Smooth muscle cell (in vitro differentiated cells): ENCODE data around the gene EPHA6. TPM values are rescaled to one million over a fixed set of nuclear protein-coding genes. Genes with fewer than 3 reads are reported as not detected.
A peak's percentile ranks its signal among the peaks of the same experiment; 100 is the strongest.
"Not testable (repeated sequence)": the region's sequence is repeated elsewhere in the genome, so short reads cannot be mapped to it uniquely, and the experiment has no call there.

ENCODE experiments used
- DNase-seq: peaks from one replicate; lab custom pipeline; 2025; ENCODE audit not compliant: unreplicated experiment; lab: John Stamatoyannopoulos, UW
- H2AFZ ChIP-seq: fragments of 200-600 bp; sonication (generic); 2 replicates; pipeline ENCODE4 v1.6.0; 2016; ENCODE audit warnings: antibody characterized with exemption, low read depth, mild to moderate bottlenecking
- H3F3A ChIP-seq: fragments of 200-600 bp; sonication (generic); 2 replicates; pipeline ENCODE4 v1.6.0; 2017; ENCODE audit warnings: antibody characterized with exemption, low read depth
- H3K27ac ChIP-seq: fragments of 200-600 bp; sonication (generic); 2 replicates; pipeline ENCODE4 v1.5.1; 2016; ENCODE audit warnings: low read depth, mild to moderate bottlenecking
- H3K27me3 ChIP-seq: fragments of 200-600 bp; sonication (generic); 2 replicates; pipeline ENCODE4 v1.6.1; 2016; ENCODE audit warnings: low read depth, mild to moderate bottlenecking
- H3K36me3 ChIP-seq: fragments of 200-600 bp; sonication (generic); 2 replicates; pipeline ENCODE4 v1.5.1; 2016; ENCODE audit warnings: low read depth
- H3K4me1 ChIP-seq: fragments of 200-600 bp; sonication (generic); 2 replicates; pipeline ENCODE4 v1.5.1; 2016; ENCODE audit warnings: low read depth
- H3K4me2 ChIP-seq: fragments of 200-600 bp; sonication (generic); 2 replicates; pipeline ENCODE4 v1.6.0; 2016; ENCODE audit warnings: mild to moderate bottlenecking
- H3K4me3 ChIP-seq: fragments of 200-600 bp; sonication (generic); 2 replicates; pipeline ENCODE4 v1.5.1; 2016; ENCODE audit warnings: mild to moderate bottlenecking
- H3K79me2 ChIP-seq: fragments of 200-600 bp; sonication (generic); 2 replicates; pipeline ENCODE4 v1.6.0; 2016; ENCODE audit warnings: low read depth, mild to moderate bottlenecking
- H3K9ac ChIP-seq: fragments of 200-600 bp; sonication (generic); 2 replicates; pipeline ENCODE4 v1.6.0; 2016; ENCODE audit warnings: low read depth
- H3K9me3 ChIP-seq: fragments of 200-600 bp; sonication (generic); replicated peaks from 2 replicates; pipeline ENCODE4 v1.5.1; 2016; ENCODE audit warnings: low read depth
- H4K20me1 ChIP-seq: fragments of 200-600 bp; sonication (generic); 2 replicates; pipeline ENCODE4 v1.6.0; 2016; ENCODE audit warnings: low read depth
- WGBS: methylation state at CpG from one replicate; pipeline ENCODE4 v1.1.7; 2016; ENCODE audit warnings: low lambda C conversion rate; 5-methylcytosine and 5-hydroxymethylcytosine counted together
- polyA plus RNA-seq: library from polyadenylated mRNA; unstranded; fragments of >200 nt; fragmentation: Nextera tagmentation; extraction: Ambion mirVana; gene quantifications from 2 replicates; pipeline ENCODE4 v1.2.1, GENCODE V29; 2016
- total RNA-seq: library from RNA; depleted of rRNA; stranded (reverse); fragments of >200 nt; gene quantifications from 2 replicates; pipeline ENCODE4 v1.2.3, GENCODE V29; 2014
- TF ChIP-seq, protein P1 (sequence below): fragments of 200-600 bp; sonication (generic); IDR thresholded peaks from 2 replicates; pipeline ENCODE4 v1.5.1; 2017; ENCODE audit warnings: borderline replicate concordance, mild to moderate bottlenecking, antibody characterized with exemption; ENCODE audit not compliant: insufficient read depth, poor library complexity, severe bottlenecking

The EPHA6 gene
- total and polyA plus RNA-seq, 2 experiments from 2014 or later: 0.36 to 0.51 TPM

DNA sequence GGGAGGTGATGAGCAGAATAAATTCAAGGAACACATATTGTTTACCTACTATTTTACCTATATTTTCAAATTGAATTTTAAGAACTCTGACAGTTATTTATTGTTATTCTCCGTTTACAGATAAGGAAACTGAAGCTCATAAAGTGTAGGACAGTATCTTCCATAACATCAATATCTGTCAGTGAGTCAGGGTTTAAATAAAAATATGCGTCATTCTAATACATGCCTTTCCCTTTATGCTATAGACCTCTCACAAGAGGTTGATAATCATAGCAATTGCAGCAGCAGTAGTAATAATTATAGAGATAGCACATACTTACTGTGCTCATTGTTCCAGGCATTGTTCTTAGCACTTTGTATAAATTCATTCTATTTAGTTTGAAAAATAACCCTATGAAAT is 101.1 kb downstream of the EPHA6 start:
- Histone ChIP-seq H3K27ac (no peak overlapping the region), H2AFZ (no peak overlapping the region), H3F3A (no peaks in the 10 kb centered on the region), H4K20me1 (no peaks in the 10 kb centered on the region), H3K9me3 (no peaks in the 10 kb centered on the region), H3K4me2 (no peak overlapping the region), H3K4me1 (no peaks in the 10 kb centered on the region), H3K27me3 (no peaks in the 10 kb centered on the region), H3K79me2 (no peaks in the 10 kb centered on the region), H3K4me3 (no peak overlapping the region), H3K36me3 (no peaks in the 10 kb centered on the region), H3K9ac (no peak overlapping the region)
- no peak for DNase-seq
- 88% methylated on average over 2 of the region's 2 CpGs for WGBS
- TF ChIP-seq, protein P1, sequence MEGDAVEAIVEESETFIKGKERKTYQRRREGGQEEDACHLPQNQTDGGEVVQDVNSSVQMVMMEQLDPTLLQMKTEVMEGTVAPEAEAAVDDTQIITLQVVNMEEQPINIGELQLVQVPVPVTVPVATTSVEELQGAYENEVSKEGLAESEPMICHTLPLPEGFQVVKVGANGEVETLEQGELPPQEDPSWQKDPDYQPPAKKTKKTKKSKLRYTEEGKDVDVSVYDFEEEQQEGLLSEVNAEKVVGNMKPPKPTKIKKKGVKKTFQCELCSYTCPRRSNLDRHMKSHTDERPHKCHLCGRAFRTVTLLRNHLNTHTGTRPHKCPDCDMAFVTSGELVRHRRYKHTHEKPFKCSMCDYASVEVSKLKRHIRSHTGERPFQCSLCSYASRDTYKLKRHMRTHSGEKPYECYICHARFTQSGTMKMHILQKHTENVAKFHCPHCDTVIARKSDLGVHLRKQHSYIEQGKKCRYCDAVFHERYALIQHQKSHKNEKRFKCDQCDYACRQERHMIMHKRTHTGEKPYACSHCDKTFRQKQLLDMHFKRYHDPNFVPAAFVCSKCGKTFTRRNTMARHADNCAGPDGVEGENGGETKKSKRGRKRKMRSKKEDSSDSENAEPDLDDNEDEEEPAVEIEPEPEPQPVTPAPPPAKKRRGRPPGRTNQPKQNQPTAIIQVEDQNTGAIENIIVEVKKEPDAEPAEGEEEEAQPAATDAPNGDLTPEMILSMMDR: no peak

DNA sequence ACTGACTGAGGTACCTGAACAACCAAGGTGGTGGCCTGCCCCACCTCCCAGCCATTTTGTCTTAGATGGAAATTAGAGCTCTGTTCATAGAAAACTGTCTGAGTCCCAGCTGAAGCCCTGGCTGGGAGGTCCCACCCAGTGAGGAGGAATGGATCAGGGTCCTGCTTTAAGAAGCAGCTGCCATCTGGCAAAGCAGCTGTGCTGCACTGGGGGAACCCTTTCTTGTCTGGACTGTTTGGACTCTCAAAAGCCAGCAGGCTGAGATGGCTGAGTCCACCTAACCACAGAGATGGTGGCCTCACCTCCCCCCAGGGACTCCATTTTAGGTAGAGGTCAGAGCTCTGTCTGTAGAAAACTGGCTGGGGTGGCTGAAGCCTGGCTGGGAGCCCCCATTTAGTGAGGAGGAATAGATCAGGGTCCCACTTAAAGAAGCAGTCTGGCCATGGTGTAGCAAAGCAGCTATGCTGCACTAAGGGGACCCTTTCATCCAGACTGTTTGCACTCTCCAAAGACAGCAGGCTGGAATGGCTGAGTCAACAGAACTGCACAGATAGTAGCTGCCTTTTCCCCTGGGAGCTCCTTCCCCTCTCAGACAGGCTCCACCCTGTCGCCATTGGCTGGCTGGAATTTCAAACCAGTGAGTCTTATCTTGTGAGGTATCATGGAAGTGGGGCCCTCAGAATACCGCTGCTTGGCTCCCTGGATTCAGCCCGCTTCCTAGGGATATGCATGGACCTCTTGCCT is 116.9 kb downstream of the EPHA6 start:
- Histone ChIP-seq H3K9me3 (peaks cover 5% of the 10 kb centered on the region), H3K4me3 (no peak overlapping the region), H4K20me1 (no peaks in the 10 kb centered on the region), H3K4me1 (no peaks in the 10 kb centered on the region), H3F3A (no peaks in the 10 kb centered on the region), H3K27ac (no peak overlapping the region), H3K4me2 (no peak overlapping the region), H2AFZ (no peak overlapping the region), H3K27me3 (no peaks in the 10 kb centered on the region), H3K79me2 (no peaks in the 10 kb centered on the region), H3K9ac (no peak overlapping the region), H3K36me3 (no peaks in the 10 kb centered on the region)
- 79% methylated on average over 3 of the region's 3 CpGs for WGBS
- DNase-seq: no peak
- TF ChIP-seq, protein P1: no peak

DNA sequence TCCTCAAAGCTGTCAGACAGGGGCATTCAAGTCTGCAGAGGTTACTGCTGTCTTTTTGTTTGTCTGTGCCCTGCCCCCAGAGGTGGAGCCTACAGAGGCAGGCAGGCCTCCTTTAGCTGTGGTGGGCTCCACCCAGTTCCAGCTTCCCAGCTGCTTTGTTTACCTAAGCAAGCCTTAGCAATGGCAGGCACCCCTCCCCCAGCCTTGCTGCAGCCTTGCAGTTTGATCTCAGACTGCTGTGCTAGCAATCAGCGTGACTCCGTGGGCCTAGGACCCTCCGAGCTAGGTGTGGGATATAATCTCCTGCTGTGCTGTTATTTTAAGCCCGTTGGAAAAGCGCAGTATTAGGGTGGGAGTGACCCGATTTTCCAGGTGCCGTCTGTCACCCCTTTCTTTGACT is 127.7 kb downstream of the EPHA6 start:
- H3K27ac ChIP-seq, DNase-seq, H3K4me1 ChIP-seq, H3K9ac ChIP-seq, H3K79me2 ChIP-seq, H3K4me3 ChIP-seq, H4K20me1 ChIP-seq, H2AFZ ChIP-seq, H3K27me3 ChIP-seq, H3K4me2 ChIP-seq, H3F3A ChIP-seq, H3K9me3 ChIP-seq, H3K36me3 ChIP-seq: not testable (repeated sequence)
- WGBS: 85% methylated on average over 7 of the region's 7 CpGs

DNA sequence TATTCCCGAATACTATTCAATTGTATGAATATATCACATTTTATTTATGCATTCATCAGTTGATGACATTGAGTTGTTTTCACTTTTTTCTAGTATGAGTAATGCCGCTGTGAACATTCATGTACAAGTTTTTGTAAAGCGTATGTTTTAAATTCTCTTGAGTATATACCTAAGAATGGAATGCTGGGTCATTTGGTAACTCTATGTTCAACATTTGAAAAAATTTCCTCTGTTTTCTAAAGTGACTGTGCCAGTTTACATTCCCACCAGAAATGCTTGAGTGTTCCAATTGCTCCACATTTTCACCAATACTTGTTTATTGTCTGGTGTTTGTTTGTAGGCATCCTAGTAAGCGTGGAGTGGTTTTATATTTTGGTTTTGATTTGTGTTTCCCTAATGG is 144.5 kb downstream of the EPHA6 start:
- no peak overlapping the region for H3K4me3 ChIP-seq
- TF ChIP-seq, protein P1: no peak
- no peak for DNase-seq
- no peaks in the 10 kb centered on the region for H3K4me1 ChIP-seq
- H3K9ac ChIP-seq: no peak overlapping the region
- H3K27me3 ChIP-seq: no peaks in the 10 kb centered on the region
- H3K4me2 ChIP-seq: no peak overlapping the region
- no peaks in the 10 kb centered on the region for H3K79me2 ChIP-seq
- no peak overlapping the region for H2AFZ ChIP-seq
- peak overlapping the region; percentile 47 for H3K27ac ChIP-seq
- WGBS: 92% methylated on average over 4 of the region's 4 CpGs
- no peaks in the 10 kb centered on the region for H3K36me3 ChIP-seq
- H3F3A ChIP-seq: no peaks in the 10 kb centered on the region
- no peaks in the 10 kb centered on the region for H4K20me1 ChIP-seq
- no peaks in the 10 kb centered on the region for H3K9me3 ChIP-seq
